ENCODE results near the gene ELF1. TPM values are rescaled to one million over a fixed set of nuclear protein-coding genes. Genes with fewer than 3 reads are reported as not detected.

Gene ELF1
- total and polyA plus RNA-seq, 2 experiments from 2014 or later: 7.0 to 12.7 TPM

DNA sequence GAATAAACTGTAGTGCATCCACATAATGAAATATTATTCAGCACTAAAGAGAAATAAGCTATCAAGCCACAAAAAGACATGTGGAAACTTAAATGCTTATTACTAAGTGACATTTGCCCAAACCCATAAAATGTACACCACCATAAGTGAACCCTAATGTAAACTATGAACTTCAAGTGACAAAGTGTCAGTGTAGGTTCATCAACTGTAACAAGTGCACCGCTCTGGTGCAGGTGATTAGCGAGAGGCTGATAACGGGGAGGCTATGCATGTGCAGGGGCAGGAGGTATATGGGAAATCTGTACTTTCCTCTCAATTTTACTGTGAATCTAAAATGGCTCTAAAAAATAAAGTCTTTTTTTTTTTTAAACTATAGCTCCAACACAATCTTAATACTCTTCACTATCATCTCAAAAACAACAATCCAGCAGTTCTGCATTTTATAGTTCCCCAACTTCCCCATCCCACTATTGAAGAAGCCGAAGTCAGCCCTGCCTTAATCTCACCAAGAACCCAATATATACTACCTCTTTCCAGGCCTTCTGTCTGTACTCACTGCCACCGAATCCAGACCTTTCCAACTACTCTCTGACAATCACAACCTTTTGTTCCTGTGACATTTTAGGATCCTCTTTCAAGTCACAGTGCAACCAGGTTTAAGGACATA is 22.6 kb downstream of the ELF1 start:
- Histone ChIP-seq H4K20me1 (replicated peaks; ENCODE audit: insufficient read depth) (no peaks in the 10 kb centered on the region), H3K79me2 (replicated peaks; ENCODE audit: insufficient read depth) (no peaks in the 10 kb centered on the region), H3F3A (replicated peaks; ENCODE audit: low read depth) (no peaks in the 10 kb centered on the region), H3K9me2 (ENCODE audit: insufficient read depth) (no peaks in the 10 kb centered on the region), H3K27me3 (ENCODE audit: insufficient read depth) (no peaks in the 10 kb centered on the region), H3K4me3 (no peak overlapping the region), H2AFZ (no peak overlapping the region), H3K4me2 (no peak overlapping the region), H3K36me3 (ENCODE audit: insufficient read depth) (no peaks in the 10 kb centered on the region), H3K4me1 (ENCODE audit: insufficient read depth) (peaks cover 10% of the 10 kb centered on the region; the same call in 1 of the 2 replicates), H3K27ac (ENCODE audit: low read depth) (no peak overlapping the region)
- no peaks in the 10 kb centered on the region for H3K36me3 Mint-ChIP-seq (ENCODE audit: low read depth)
- no peak overlapping the region for H3K4me3 Mint-ChIP-seq
- no peak for TF ChIP-seq EZH2 (IDR thresholded peaks at IDR 0.05; ENCODE audit: low read depth, unreplicated experiment)
- TF ChIP-seq, protein P1, sequence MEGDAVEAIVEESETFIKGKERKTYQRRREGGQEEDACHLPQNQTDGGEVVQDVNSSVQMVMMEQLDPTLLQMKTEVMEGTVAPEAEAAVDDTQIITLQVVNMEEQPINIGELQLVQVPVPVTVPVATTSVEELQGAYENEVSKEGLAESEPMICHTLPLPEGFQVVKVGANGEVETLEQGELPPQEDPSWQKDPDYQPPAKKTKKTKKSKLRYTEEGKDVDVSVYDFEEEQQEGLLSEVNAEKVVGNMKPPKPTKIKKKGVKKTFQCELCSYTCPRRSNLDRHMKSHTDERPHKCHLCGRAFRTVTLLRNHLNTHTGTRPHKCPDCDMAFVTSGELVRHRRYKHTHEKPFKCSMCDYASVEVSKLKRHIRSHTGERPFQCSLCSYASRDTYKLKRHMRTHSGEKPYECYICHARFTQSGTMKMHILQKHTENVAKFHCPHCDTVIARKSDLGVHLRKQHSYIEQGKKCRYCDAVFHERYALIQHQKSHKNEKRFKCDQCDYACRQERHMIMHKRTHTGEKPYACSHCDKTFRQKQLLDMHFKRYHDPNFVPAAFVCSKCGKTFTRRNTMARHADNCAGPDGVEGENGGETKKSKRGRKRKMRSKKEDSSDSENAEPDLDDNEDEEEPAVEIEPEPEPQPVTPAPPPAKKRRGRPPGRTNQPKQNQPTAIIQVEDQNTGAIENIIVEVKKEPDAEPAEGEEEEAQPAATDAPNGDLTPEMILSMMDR (conservative IDR thresholded peaks at IDR 0.05; ENCODE audit: low read depth in 2 of 2): no peak
- TF ChIP-seq ZNF331 (CRISPR knock-in tag; IDR thresholded peaks at IDR 0.05; ENCODE audit: low read depth): no peak
- no peak for TF ChIP-seq STAT1 (IDR thresholded peaks at IDR 0.05; ENCODE audit: unreplicated experiment)
- TF ChIP-seq, protein P2, sequence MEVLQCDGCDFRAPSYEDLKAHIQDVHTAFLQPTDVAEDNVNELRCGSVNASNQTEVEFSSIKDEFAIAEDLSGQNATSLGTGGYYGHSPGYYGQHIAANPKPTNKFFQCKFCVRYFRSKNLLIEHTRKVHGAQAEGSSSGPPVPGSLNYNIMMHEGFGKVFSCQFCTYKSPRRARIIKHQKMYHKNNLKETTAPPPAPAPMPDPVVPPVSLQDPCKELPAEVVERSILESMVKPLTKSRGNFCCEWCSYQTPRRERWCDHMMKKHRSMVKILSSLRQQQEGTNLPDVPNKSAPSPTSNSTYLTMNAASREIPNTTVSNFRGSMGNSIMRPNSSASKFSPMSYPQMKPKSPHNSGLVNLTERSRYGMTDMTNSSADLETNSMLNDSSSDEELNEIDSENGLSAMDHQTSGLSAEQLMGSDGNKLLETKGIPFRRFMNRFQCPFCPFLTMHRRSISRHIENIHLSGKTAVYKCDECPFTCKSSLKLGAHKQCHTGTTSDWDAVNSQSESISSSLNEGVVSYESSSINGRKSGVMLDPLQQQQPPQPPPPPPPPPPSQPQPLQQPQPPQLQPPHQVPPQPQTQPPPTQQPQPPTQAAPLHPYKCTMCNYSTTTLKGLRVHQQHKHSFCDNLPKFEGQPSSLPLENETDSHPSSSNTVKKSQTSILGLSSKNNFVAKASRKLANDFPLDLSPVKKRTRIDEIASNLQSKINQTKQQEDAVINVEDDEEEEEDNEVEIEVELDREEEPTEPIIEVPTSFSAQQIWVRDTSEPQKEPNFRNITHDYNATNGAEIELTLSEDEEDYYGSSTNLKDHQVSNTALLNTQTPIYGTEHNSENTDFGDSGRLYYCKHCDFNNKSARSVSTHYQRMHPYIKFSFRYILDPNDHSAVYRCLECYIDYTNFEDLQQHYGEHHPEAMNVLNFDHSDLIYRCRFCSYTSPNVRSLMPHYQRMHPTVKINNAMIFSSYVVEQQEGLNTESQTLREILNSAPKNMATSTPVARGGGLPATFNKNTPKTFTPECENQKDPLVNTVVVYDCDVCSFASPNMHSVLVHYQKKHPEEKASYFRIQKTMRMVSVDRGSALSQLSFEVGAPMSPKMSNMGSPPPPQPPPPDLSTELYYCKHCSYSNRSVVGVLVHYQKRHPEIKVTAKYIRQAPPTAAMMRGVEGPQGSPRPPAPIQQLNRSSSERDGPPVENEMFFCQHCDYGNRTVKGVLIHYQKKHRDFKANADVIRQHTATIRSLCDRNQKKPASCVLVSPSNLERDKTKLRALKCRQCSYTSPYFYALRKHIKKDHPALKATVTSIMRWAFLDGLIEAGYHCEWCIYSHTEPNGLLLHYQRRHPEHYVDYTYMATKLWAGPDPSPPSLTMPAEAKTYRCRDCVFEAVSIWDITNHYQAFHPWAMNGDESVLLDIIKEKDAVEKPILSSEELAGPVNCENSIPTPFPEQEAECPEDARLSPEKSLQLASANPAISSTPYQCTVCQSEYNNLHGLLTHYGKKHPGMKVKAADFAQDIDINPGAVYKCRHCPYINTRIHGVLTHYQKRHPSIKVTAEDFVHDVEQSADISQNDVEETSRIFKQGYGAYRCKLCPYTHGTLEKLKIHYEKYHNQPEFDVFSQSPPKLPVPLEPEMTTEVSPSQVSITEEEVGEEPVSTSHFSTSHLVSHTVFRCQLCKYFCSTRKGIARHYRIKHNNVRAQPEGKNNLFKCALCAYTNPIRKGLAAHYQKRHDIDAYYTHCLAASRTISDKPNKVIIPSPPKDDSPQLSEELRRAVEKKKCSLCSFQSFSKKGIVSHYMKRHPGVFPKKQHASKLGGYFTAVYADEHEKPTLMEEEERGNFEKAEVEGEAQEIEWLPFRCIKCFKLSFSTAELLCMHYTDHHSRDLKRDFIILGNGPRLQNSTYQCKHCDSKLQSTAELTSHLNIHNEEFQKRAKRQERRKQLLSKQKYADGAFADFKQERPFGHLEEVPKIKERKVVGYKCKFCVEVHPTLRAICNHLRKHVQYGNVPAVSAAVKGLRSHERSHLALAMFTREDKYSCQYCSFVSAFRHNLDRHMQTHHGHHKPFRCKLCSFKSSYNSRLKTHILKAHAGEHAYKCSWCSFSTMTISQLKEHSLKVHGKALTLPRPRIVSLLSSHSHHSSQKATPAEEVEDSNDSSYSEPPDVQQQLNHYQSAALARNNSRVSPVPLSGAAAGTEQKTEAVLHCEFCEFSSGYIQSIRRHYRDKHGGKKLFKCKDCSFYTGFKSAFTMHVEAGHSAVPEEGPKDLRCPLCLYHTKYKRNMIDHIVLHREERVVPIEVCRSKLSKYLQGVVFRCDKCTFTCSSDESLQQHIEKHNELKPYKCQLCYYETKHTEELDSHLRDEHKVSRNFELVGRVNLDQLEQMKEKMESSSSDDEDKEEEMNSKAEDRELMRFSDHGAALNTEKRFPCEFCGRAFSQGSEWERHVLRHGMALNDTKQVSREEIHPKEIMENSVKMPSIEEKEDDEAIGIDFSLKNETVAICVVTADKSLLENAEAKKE (CRISPR knock-in tag; IDR thresholded peaks at IDR 0.05): no peak
- TF ChIP-seq ZNF114 (CRISPR knock-in tag; IDR thresholded peaks at IDR 0.05): no peak
- TF ChIP-seq POLR2AphosphoS5 (IDR thresholded peaks at IDR 0.05; ENCODE audit: low read depth): no peak
- no peak for TF ChIP-seq NANOG (IDR thresholded peaks at IDR 0.05; ENCODE audit: borderline replicate concordance)
- TF ChIP-seq ETS1 (IDR thresholded peaks at IDR 0.05): no peak
- no peak for TF ChIP-seq EZH2phosphoT487 (IDR thresholded peaks at IDR 0.05; ENCODE audit: unreplicated experiment)
- no peak for TF ChIP-seq CREB1 (CRISPR knock-in tag; IDR thresholded peaks at IDR 0.05; ENCODE audit: low read depth)
- TF ChIP-seq, protein P3, sequence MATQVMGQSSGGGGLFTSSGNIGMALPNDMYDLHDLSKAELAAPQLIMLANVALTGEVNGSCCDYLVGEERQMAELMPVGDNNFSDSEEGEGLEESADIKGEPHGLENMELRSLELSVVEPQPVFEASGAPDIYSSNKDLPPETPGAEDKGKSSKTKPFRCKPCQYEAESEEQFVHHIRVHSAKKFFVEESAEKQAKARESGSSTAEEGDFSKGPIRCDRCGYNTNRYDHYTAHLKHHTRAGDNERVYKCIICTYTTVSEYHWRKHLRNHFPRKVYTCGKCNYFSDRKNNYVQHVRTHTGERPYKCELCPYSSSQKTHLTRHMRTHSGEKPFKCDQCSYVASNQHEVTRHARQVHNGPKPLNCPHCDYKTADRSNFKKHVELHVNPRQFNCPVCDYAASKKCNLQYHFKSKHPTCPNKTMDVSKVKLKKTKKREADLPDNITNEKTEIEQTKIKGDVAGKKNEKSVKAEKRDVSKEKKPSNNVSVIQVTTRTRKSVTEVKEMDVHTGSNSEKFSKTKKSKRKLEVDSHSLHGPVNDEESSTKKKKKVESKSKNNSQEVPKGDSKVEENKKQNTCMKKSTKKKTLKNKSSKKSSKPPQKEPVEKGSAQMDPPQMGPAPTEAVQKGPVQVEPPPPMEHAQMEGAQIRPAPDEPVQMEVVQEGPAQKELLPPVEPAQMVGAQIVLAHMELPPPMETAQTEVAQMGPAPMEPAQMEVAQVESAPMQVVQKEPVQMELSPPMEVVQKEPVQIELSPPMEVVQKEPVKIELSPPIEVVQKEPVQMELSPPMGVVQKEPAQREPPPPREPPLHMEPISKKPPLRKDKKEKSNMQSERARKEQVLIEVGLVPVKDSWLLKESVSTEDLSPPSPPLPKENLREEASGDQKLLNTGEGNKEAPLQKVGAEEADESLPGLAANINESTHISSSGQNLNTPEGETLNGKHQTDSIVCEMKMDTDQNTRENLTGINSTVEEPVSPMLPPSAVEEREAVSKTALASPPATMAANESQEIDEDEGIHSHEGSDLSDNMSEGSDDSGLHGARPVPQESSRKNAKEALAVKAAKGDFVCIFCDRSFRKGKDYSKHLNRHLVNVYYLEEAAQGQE (IDR thresholded peaks at IDR 0.05; ENCODE audit: unreplicated experiment): no peak
- no peak for TF ChIP-seq JUNB (IDR thresholded peaks at IDR 0.05; ENCODE audit: unreplicated experiment)
- H3K27ac Mint-ChIP-seq: no peak overlapping the region
- no peak for DNase-seq (ENCODE audit: low spot score)
- no peak for ATAC-seq
- no peaks in the 10 kb centered on the region; the same call in 2 of the 3 replicates for H3K9me3 Mint-ChIP-seq
- H3K27me3 Mint-ChIP-seq (ENCODE audit: insufficient read depth, low read depth, poor library complexity): peaks cover 2% of the 10 kb centered on the region
- H3K4me1 Mint-ChIP-seq: peaks cover 22% of the 10 kb centered on the region
